Fibroblast of villous mesenchyme (primary cell): ENCODE results near the gene EPN3. TPM values are rescaled to one million over a fixed set of nuclear protein-coding genes. Genes with fewer than 3 reads are reported as not detected.

Experiments
- DNase-seq: peaks from one replicate; pipeline ENCODE4 v3.0.0-alpha.2; 2010; ENCODE audit warnings: low read depth
- H3K4me3 ChIP-seq: 2 replicates; pipeline ENCODE4 v1.5.1; 2011; ENCODE audit warnings: low read depth, mild to moderate bottlenecking, low read length
- CTCF ChIP-seq: IDR thresholded peaks from 2 replicates; pipeline ENCODE4 v1.5.1; 2012; ENCODE audit warnings: low read depth, mild to moderate bottlenecking, low read length; ENCODE audit not compliant: insufficient read depth
- total RNA-seq: library from RNA; depleted of rRNA; stranded (reverse); fragments of >200 nt; gene quantifications from 2 replicates; pipeline ENCODE4 v1.2.3, GENCODE V29; 2012

The EPN3 gene
- total RNA-seq, 1 donor, result under 0.01 TPM

DNA sequence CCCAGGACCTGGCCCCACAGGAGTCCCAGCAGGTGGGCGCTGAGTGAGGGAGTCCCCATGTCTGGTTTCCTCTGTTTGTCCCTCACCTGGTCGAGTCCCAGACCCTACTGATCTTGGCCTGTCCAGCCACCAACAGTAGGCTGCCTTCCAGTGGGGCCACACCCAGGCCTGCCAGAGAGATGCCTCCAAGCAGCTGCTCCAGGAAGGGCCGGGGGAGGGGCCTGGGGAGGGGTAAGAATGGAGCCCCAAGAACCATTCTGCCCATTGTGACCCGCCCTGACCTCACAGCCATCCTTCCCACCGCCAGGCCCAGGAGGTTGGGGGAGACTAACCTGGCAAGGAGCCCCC, 15.2 kb downstream of the EPN3 start:
- TF ChIP-seq CTCF, result no peak
- no peak for DNase-seq
- peak overlapping the region; percentile 73 for H3K4me3 ChIP-seq

DNA sequence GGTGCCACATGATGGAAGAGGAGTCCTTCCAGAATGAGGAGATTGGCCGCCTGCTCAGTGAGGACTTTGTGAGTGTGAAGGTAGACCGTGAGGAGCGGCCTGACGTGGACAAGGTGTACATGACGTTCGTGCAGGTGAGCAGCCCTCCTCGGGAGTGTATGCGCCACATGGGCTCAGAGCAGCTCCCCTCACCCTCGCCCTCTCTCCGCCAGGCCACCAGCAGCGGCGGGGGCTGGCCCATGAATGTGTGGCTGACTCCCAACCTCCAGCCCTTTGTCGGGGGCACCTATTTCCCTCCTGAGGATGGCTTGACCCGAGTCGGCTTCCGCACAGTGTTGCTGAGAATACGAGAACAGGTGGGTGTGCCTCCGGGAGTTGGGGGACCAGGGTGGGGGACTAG, 16.3 kb downstream of the EPN3 start:
- TF ChIP-seq CTCF, result no peak
- DNase-seq, result no peak
- no peak overlapping the region for H3K4me3 ChIP-seq

DNA sequence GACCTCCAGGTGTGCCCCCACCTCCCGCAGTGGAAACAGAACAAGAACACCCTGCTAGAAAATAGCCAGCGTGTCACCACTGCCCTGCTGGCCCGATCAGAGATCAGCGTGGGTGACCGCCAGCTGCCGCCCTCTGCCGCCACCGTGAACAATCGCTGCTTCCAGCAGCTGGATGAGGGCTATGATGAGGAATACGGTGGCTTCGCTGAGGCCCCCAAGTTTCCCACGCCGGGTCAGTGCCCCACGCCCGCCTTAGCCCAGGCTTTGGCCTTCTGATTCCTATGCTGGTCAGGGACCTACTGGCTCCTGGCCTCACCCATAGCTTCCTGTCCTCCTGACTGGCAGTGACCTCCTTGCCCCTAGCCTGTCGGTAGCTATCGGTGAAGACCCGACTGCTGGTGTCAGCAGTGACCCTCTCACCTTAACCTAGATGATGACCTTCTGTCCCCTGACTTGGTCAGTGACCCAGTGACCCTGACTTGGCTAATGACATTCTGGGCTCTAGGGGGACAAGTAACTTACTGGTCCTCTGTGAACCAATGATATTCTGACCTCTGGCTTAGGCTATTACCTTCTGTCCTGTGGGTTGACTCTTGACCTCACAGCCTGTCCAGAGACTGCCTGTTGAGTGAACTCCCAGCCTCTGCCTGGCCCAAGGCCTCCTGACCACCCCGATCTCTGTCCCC, 16.9 kb downstream of the EPN3 start:
- no peak for TF ChIP-seq CTCF
- no peak for DNase-seq
- no peak overlapping the region for H3K4me3 ChIP-seq

DNA sequence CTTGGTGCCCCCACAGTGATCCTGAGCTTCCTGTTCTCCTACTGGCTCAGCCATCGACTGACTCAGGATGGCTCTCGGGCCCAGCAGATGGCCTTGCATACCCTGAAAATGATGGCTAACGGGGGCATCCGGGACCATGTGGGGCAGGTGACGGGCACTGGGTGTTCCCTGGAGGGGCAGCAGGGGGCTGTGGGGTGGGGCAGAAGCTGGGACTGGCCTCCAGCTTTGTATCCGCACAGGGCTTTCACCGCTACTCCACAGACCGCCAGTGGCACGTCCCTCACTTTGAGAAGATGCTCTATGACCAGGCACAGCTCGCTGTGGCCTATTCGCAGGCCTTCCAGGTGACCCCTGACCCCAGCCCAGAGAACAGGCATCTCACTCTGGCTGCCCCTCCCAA, 17.4 kb downstream of the EPN3 start:
- no peak for DNase-seq
- no peak for TF ChIP-seq CTCF
- no peak overlapping the region for H3K4me3 ChIP-seq

DNA sequence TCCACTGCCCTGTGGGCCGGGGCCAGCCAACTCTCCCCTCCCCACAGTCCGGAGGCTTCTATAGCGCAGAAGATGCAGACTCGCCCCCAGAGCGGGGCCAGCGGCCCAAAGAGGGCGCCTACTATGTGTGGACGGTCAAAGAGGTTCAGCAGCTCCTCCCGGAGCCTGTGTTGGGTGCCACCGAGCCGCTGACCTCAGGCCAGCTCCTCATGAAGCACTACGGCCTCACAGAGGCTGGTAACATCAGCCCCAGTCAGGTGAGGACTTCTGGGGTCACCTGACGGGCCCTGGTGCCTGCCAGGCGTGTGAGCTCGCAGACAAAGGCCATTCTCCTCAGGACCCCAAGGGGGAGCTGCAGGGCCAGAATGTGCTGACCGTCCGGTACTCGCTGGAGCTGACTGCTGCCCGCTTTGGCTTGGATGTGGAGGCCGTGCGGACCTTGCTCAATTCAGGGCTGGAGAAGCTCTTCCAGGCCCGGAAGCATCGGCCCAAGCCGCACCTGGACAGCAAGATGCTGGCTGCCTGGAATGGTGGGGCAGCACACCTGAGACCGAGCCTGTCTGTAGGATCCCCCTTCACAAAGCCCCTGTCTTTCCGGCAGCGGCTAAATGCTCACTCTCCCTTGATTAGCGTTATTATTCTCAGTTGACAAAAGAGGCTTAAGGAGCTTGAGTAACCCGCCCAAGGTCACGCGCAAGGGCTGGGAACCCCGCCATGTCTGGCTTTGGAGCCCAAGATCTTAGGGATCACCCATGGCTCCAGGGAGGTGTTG, 18.3 kb downstream of the EPN3 start:
- no peak overlapping the region for H3K4me3 ChIP-seq
- TF ChIP-seq CTCF, result peak; percentile 90
- peak; percentile 87 for DNase-seq

DNA sequence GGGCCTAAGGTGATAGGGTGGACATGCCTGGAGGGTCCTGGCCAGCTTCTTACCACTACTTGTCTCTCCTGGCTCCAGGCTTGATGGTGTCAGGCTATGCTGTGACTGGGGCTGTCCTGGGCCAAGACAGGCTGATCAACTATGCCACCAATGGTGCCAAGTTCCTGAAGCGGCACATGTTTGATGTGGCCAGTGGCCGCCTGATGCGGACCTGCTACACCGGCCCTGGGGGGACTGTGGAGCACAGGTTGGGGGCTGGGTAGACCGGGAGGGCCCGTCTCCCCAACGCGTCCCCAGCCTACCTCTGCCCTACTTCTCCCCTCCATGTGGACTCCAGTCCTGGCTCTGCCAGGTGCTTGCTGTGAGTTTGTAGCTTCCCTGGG, 18.9 kb downstream of the EPN3 start:
- TF ChIP-seq CTCF, result no peak
- DNase-seq, result no peak
- H3K4me3 ChIP-seq, result no peak overlapping the region
